Liver (tissue), 9 donors: Measurements from ENCODE around the gene PLEK2. TPM values are rescaled to one million over a fixed set of nuclear protein-coding genes. Genes with fewer than 3 reads are reported as not detected.

Experiments
- DNase-seq: peaks from one replicate; pipeline ENCODE4 v3.0.0-alpha.2; 2017; ENCODE audit warnings: low spot score
- H3K27ac ChIP-seq, 2 donors: one replicate each; pipeline ENCODE4 v1.7.0; 2013; ENCODE audit warnings: inconsistent platforms in 2 of 2, low read length in 2 of 2, control low read depth in 1 of 2, low read depth in 1 of 2, mild to moderate bottlenecking in 1 of 2
- H3K27me3 ChIP-seq, 4 donors: one replicate each; pipeline versions ENCODE4 v1.6.1 to v1.7.0; 2013; ENCODE audit warnings: low read length in 3 of 4, inconsistent platforms in 1 of 4, mild to moderate bottlenecking in 1 of 4, moderate library complexity in 1 of 4; ENCODE audit not compliant: control insufficient read depth in 4 of 4, insufficient read depth in 4 of 4
- H3K36me3 ChIP-seq, 4 donors: one replicate each; pipeline versions ENCODE4 v1.6.1 to v1.7.0; 2013; ENCODE audit warnings: low read length in 3 of 4, mild to moderate bottlenecking in 3 of 4, low read depth in 1 of 4, moderate library complexity in 1 of 4; ENCODE audit not compliant: control insufficient read depth in 4 of 4, insufficient read depth in 3 of 4
- H3K4me1 ChIP-seq, 4 donors: one replicate each; pipeline versions ENCODE4 v1.6.1 to v1.7.0; 2013; ENCODE audit warnings: low read length in 3 of 4, mild to moderate bottlenecking in 3 of 4, moderate library complexity in 1 of 4; ENCODE audit not compliant: control insufficient read depth in 4 of 4, insufficient read depth in 4 of 4
- H3K4me3 ChIP-seq, 3 donors: one replicate each; pipeline versions ENCODE4 v1.6.1 to v1.7.0; 2013; ENCODE audit warnings: low read length in 3 of 3, control low read depth in 1 of 3, low read depth in 1 of 3, mild to moderate bottlenecking in 1 of 3
- H3K9ac ChIP-seq, 2 donors: one replicate each; pipeline ENCODE4 v1.7.0; 2013; ENCODE audit warnings: low read length in 2 of 2, mild to moderate bottlenecking in 2 of 2, moderate library complexity in 2 of 2, control low read depth in 1 of 2, low read depth in 1 of 2
- H3K9me3 ChIP-seq, 4 donors: one replicate each; pipeline versions ENCODE4 v1.6.1 to v1.7.0; 2013; ENCODE audit warnings: low read length in 3 of 4; ENCODE audit not compliant: control insufficient read depth in 4 of 4
- EGR1 ChIP-seq, 2 donors: IDR thresholded peaks; 2 replicates each; pipeline ENCODE4 v1.6.1; 2016 to 2018; ENCODE audit warnings: antibody characterized with exemption in 2 of 2, low read depth in 2 of 2
- FOXA1 ChIP-seq: IDR thresholded peaks from 2 replicates; pipeline ENCODE4 v1.6.1; 2016; ENCODE audit warnings: antibody characterized with exemption
- FOXA2 ChIP-seq: IDR thresholded peaks from 2 replicates; pipeline ENCODE4 v1.6.1; 2016; ENCODE audit warnings: antibody characterized with exemption
- GABPA ChIP-seq, 2 donors: IDR thresholded peaks in 1 of 2; conservative IDR thresholded peaks in 1 of 2; 2 replicates each; pipeline ENCODE4 v1.6.1; 2016; ENCODE audit warnings: antibody characterized with exemption in 2 of 2, mild to moderate bottlenecking in 1 of 2, moderate library complexity in 1 of 2
- HNF4A ChIP-seq, 2 donors: conservative IDR thresholded peaks; 2 replicates each; pipeline ENCODE4 v1.6.1; 2016; ENCODE audit warnings: antibody characterized with exemption in 2 of 2, mild to moderate bottlenecking in 2 of 2
- HNF4G ChIP-seq: IDR thresholded peaks from 2 replicates; pipeline ENCODE4 v1.6.1; 2016; ENCODE audit warnings: antibody characterized with exemption
- JUND ChIP-seq, 2 donors: IDR thresholded peaks; 2 replicates each; pipeline ENCODE4 v1.6.1; 2016; ENCODE audit warnings: antibody characterized with exemption in 2 of 2
- NR2F2 ChIP-seq: IDR thresholded peaks from 2 replicates; pipeline ENCODE4 v1.6.1; 2016; ENCODE audit warnings: antibody characterized with exemption
- RAD21 ChIP-seq, 2 donors: IDR thresholded peaks; 2 replicates each; pipeline ENCODE4 v1.6.1; 2016; ENCODE audit warnings: antibody characterized with exemption in 2 of 2, mild to moderate bottlenecking in 2 of 2
- RXRA ChIP-seq, 2 donors: IDR thresholded peaks; 2 replicates each; pipeline ENCODE4 v1.6.1; 2017 to 2018; ENCODE audit warnings: antibody characterized with exemption in 2 of 2, mild to moderate bottlenecking in 1 of 2
- SP1 ChIP-seq: IDR thresholded peaks from 2 replicates; pipeline ENCODE4 v1.6.1; 2018; ENCODE audit warnings: antibody characterized with exemption, mild to moderate bottlenecking
- TAF1 ChIP-seq: conservative IDR thresholded peaks from 2 replicates; pipeline ENCODE4 v1.6.1; 2016; ENCODE audit warnings: antibody characterized with exemption, mild to moderate bottlenecking
- YY1 ChIP-seq: IDR thresholded peaks from 2 replicates; pipeline ENCODE4 v1.6.1; 2016; ENCODE audit warnings: antibody characterized with exemption, mild to moderate bottlenecking
- WGBS: extraction: QIAGEN DNeasy Blood & Tissue Kit; methylation state at CpG from one replicate; pipeline ENCODE4 v1.1.7; 2013; 5-methylcytosine and 5-hydroxymethylcytosine counted together
- polyA plus RNA-seq, 2 donors: library from polyadenylated mRNA; stranded (reverse) in 1 of 2; unstranded in 1 of 2; fragments of 200-250 nt in 1 of 2; fragments of >200 nt in 1 of 2; fragmentation: Nextera tagmentation in 1 of 2; extraction: Ambion mirVana in 1 of 2; gene quantifications; one replicate each; pipeline versions ENCODE4 v1.2.1 to v1.2.3, GENCODE V29; 2013 to 2015
- total RNA-seq, 2 donors: library from RNA; depleted of rRNA; stranded (reverse); fragments of >200 nt; gene quantifications; one replicate each; pipeline ENCODE4 v1.2.3, GENCODE V29; 2014
- TF ChIP-seq, protein P1 (sequence below): IDR thresholded peaks from 2 replicates; pipeline ENCODE4 v1.6.1; 2016; ENCODE audit warnings: antibody characterized with exemption, mild to moderate bottlenecking
- TF ChIP-seq, protein P2 (sequence below): fragments of 150-350 bp; IDR thresholded peaks from 2 replicates; pipeline ENCODE4 v1.5.1; 2017; ENCODE audit warnings: improper control_type of control experiment, low read depth, low read length; ENCODE audit not compliant: missing input control
- TF ChIP-seq, protein P3 (sequence below): IDR thresholded peaks from 2 replicates; pipeline ENCODE4 v1.6.1; 2016; ENCODE audit warnings: antibody characterized with exemption
- TF ChIP-seq, protein P4 (sequence below): IDR thresholded peaks from 2 replicates; pipeline ENCODE4 v1.6.1; 2016; ENCODE audit warnings: antibody characterized with exemption
- TF ChIP-seq, protein P5 (sequence below): IDR thresholded peaks from 2 replicates; pipeline ENCODE4 v1.6.1; 2016; ENCODE audit warnings: antibody characterized with exemption
- donor health status: healthy.
- donor health status: healthy.
- donor health status: healthy.
- donor health status: healthy.
- donor health status: healthy.

PLEK2 gene
- total and polyA plus RNA-seq, 4 donors: 6.1 to 17.4 (median 11.2) TPM

DNA sequence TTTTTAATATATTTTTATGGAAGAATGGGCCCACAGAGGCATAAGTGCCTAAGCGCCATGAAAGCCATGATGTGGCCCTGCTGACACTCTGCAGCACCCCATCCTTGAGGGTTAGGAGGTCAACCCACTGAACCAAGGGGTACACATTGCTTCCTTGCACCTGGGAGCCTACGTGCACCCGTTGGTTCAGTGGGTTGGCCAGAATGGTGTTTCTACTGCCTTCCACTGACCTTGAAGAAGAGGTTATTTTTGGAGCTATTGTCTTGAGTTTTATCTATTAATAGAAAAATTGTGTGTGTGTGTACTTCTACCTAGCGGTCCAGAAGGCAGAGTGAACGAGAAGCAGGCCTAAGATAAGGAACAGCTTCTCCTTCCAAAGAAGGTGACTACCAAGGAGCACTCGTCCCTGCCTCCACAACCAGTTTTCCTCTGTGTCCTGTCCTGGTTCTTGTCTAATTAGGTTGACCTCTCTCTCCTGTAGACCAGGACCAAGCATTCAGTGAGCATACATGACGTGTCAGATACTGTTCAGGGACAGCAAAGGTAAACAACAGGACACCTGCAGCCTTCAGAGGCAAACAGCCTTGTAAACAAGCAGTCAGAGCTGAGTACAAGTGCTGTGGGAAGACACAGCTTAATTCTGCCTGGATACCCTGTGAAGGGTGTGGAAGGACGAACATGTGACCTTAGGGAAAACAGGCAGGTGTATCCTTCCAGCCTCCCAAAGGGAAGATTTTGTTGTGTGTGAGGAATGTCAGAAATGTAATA is 30.4 kb upstream of the PLEK2 start:
- H3K36me3 ChIP-seq: no peaks in the 10 kb centered on the region
- no peaks in the 10 kb centered on the region for H3K27me3 ChIP-seq
- H3K9ac ChIP-seq: no peak overlapping the region
- WGBS: 82% methylated on average over 8 of the region's 8 CpGs
- TF ChIP-seq FOXA2 (no peak), GABPA (IDR thresholded peaks at IDR 0.05 in 1 of 2, conservative IDR thresholded peaks at IDR 0.05 in 1 of 2) (no peak), SP1 (no peak), RAD21 (IDR thresholded peaks at IDR 0.05) (no peak), JUND (IDR thresholded peaks at IDR 0.05) (no peak), FOXA1 (no peak), HNF4G (no peak), TAF1 (no peak), NR2F2 (no peak), RXRA (IDR thresholded peaks at IDR 0.05) (no peak), YY1 (no peak), HNF4A (conservative IDR thresholded peaks at IDR 0.05) (no peak), EGR1 (IDR thresholded peaks at IDR 0.05; ENCODE audit: low read depth in 2 of 2) (no peak)
- TF ChIP-seq, protein P1, sequence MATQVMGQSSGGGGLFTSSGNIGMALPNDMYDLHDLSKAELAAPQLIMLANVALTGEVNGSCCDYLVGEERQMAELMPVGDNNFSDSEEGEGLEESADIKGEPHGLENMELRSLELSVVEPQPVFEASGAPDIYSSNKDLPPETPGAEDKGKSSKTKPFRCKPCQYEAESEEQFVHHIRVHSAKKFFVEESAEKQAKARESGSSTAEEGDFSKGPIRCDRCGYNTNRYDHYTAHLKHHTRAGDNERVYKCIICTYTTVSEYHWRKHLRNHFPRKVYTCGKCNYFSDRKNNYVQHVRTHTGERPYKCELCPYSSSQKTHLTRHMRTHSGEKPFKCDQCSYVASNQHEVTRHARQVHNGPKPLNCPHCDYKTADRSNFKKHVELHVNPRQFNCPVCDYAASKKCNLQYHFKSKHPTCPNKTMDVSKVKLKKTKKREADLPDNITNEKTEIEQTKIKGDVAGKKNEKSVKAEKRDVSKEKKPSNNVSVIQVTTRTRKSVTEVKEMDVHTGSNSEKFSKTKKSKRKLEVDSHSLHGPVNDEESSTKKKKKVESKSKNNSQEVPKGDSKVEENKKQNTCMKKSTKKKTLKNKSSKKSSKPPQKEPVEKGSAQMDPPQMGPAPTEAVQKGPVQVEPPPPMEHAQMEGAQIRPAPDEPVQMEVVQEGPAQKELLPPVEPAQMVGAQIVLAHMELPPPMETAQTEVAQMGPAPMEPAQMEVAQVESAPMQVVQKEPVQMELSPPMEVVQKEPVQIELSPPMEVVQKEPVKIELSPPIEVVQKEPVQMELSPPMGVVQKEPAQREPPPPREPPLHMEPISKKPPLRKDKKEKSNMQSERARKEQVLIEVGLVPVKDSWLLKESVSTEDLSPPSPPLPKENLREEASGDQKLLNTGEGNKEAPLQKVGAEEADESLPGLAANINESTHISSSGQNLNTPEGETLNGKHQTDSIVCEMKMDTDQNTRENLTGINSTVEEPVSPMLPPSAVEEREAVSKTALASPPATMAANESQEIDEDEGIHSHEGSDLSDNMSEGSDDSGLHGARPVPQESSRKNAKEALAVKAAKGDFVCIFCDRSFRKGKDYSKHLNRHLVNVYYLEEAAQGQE: no peak
- TF ChIP-seq, protein P2, sequence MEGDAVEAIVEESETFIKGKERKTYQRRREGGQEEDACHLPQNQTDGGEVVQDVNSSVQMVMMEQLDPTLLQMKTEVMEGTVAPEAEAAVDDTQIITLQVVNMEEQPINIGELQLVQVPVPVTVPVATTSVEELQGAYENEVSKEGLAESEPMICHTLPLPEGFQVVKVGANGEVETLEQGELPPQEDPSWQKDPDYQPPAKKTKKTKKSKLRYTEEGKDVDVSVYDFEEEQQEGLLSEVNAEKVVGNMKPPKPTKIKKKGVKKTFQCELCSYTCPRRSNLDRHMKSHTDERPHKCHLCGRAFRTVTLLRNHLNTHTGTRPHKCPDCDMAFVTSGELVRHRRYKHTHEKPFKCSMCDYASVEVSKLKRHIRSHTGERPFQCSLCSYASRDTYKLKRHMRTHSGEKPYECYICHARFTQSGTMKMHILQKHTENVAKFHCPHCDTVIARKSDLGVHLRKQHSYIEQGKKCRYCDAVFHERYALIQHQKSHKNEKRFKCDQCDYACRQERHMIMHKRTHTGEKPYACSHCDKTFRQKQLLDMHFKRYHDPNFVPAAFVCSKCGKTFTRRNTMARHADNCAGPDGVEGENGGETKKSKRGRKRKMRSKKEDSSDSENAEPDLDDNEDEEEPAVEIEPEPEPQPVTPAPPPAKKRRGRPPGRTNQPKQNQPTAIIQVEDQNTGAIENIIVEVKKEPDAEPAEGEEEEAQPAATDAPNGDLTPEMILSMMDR: no peak
- TF ChIP-seq, protein P3, sequence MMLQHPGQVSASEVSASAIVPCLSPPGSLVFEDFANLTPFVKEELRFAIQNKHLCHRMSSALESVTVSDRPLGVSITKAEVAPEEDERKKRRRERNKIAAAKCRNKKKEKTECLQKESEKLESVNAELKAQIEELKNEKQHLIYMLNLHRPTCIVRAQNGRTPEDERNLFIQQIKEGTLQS: no peak
- TF ChIP-seq, protein P4, sequence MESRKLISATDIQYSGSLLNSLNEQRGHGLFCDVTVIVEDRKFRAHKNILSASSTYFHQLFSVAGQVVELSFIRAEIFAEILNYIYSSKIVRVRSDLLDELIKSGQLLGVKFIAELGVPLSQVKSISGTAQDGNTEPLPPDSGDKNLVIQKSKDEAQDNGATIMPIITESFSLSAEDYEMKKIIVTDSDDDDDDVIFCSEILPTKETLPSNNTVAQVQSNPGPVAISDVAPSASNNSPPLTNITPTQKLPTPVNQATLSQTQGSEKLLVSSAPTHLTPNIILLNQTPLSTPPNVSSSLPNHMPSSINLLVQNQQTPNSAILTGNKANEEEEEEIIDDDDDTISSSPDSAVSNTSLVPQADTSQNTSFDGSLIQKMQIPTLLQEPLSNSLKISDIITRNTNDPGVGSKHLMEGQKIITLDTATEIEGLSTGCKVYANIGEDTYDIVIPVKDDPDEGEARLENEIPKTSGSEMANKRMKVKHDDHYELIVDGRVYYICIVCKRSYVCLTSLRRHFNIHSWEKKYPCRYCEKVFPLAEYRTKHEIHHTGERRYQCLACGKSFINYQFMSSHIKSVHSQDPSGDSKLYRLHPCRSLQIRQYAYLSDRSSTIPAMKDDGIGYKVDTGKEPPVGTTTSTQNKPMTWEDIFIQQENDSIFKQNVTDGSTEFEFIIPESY: no peak
- TF ChIP-seq, protein P5, sequence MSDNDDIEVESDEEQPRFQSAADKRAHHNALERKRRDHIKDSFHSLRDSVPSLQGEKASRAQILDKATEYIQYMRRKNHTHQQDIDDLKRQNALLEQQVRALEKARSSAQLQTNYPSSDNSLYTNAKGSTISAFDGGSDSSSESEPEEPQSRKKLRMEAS: no peak
- no peaks in the 10 kb centered on the region for H3K9me3 ChIP-seq
- DNase-seq: no peak
- H3K4me1 ChIP-seq: no peaks in the 10 kb centered on the region
- H3K4me3 ChIP-seq: no peak overlapping the region
- H3K27ac ChIP-seq: no peak overlapping the region
